Liver (tissue), 9 donors: ENCODE results near the gene SV2B. TPM values are rescaled to one million over a fixed set of nuclear protein-coding genes. Genes with fewer than 3 reads are reported as not detected.

ENCODE experiments used
- DNase-seq: peaks from one replicate; pipeline ENCODE4 v3.0.0-alpha.2; 2017; ENCODE audit warnings: low spot score
- H3K27ac ChIP-seq, 2 donors: one replicate each; pipeline ENCODE4 v1.7.0; 2013; ENCODE audit warnings: inconsistent platforms in 2 of 2, low read length in 2 of 2, control low read depth in 1 of 2, low read depth in 1 of 2, mild to moderate bottlenecking in 1 of 2
- H3K27me3 ChIP-seq, 4 donors: one replicate each; pipeline versions ENCODE4 v1.6.1 to v1.7.0; 2013; ENCODE audit warnings: low read length in 3 of 4, inconsistent platforms in 1 of 4, mild to moderate bottlenecking in 1 of 4, moderate library complexity in 1 of 4; ENCODE audit not compliant: control insufficient read depth in 4 of 4, insufficient read depth in 4 of 4
- H3K36me3 ChIP-seq, 4 donors: one replicate each; pipeline versions ENCODE4 v1.6.1 to v1.7.0; 2013; ENCODE audit warnings: low read length in 3 of 4, mild to moderate bottlenecking in 3 of 4, low read depth in 1 of 4, moderate library complexity in 1 of 4; ENCODE audit not compliant: control insufficient read depth in 4 of 4, insufficient read depth in 3 of 4
- H3K4me1 ChIP-seq, 4 donors: one replicate each; pipeline versions ENCODE4 v1.6.1 to v1.7.0; 2013; ENCODE audit warnings: low read length in 3 of 4, mild to moderate bottlenecking in 3 of 4, moderate library complexity in 1 of 4; ENCODE audit not compliant: control insufficient read depth in 4 of 4, insufficient read depth in 4 of 4
- H3K4me3 ChIP-seq, 3 donors: one replicate each; pipeline versions ENCODE4 v1.6.1 to v1.7.0; 2013; ENCODE audit warnings: low read length in 3 of 3, control low read depth in 1 of 3, low read depth in 1 of 3, mild to moderate bottlenecking in 1 of 3
- H3K9ac ChIP-seq, 2 donors: one replicate each; pipeline ENCODE4 v1.7.0; 2013; ENCODE audit warnings: low read length in 2 of 2, mild to moderate bottlenecking in 2 of 2, moderate library complexity in 2 of 2, control low read depth in 1 of 2, low read depth in 1 of 2
- H3K9me3 ChIP-seq, 4 donors: one replicate each; pipeline versions ENCODE4 v1.6.1 to v1.7.0; 2013; ENCODE audit warnings: low read length in 3 of 4; ENCODE audit not compliant: control insufficient read depth in 4 of 4
- CTCF ChIP-seq: fragments of 150-350 bp; IDR thresholded peaks from 2 replicates; pipeline ENCODE4 v1.5.1; 2017; ENCODE audit warnings: improper control_type of control experiment, low read depth, low read length; ENCODE audit not compliant: missing input control
- FOXA2 ChIP-seq: IDR thresholded peaks from 2 replicates; pipeline ENCODE4 v1.6.1; 2016; ENCODE audit warnings: antibody characterized with exemption
- HNF4G ChIP-seq: IDR thresholded peaks from 2 replicates; pipeline ENCODE4 v1.6.1; 2016; ENCODE audit warnings: antibody characterized with exemption
- MAX ChIP-seq: IDR thresholded peaks from 2 replicates; pipeline ENCODE4 v1.6.1; 2016; ENCODE audit warnings: antibody characterized with exemption
- NR2F2 ChIP-seq: IDR thresholded peaks from 2 replicates; pipeline ENCODE4 v1.6.1; 2016; ENCODE audit warnings: antibody characterized with exemption
- RAD21 ChIP-seq, 2 donors: IDR thresholded peaks; 2 replicates each; pipeline ENCODE4 v1.6.1; 2016; ENCODE audit warnings: antibody characterized with exemption in 2 of 2, mild to moderate bottlenecking in 2 of 2
- REST ChIP-seq: IDR thresholded peaks from 2 replicates; pipeline ENCODE4 v1.6.1; 2016; ENCODE audit warnings: antibody characterized with exemption, mild to moderate bottlenecking
- WGBS: extraction: QIAGEN DNeasy Blood & Tissue Kit; methylation state at CpG from one replicate; pipeline ENCODE4 v1.1.7; 2013; 5-methylcytosine and 5-hydroxymethylcytosine counted together
- polyA plus RNA-seq, 2 donors: library from polyadenylated mRNA; stranded (reverse) in 1 of 2; unstranded in 1 of 2; fragments of 200-250 nt in 1 of 2; fragments of >200 nt in 1 of 2; fragmentation: Nextera tagmentation in 1 of 2; extraction: Ambion mirVana in 1 of 2; gene quantifications; one replicate each; pipeline versions ENCODE4 v1.2.1 to v1.2.3, GENCODE V29; 2013 to 2015
- total RNA-seq, 2 donors: library from RNA; depleted of rRNA; stranded (reverse); fragments of >200 nt; gene quantifications; one replicate each; pipeline ENCODE4 v1.2.3, GENCODE V29; 2014
- donor health status: healthy.
- donor health status: healthy.
- donor health status: healthy.
- donor health status: healthy.
- donor health status: healthy.

The SV2B gene
- total and polyA plus RNA-seq, 4 donors, result 0.08 to 0.16 (median 0.09) TPM; not detected in 1

- Histone ChIP-seq H3K4me1 (no peaks in the 10 kb centered on the region), H3K4me3 (no peak overlapping the region), H3K36me3 (no peaks in the 10 kb centered on the region), H3K27ac (no peak overlapping the region), H3K9ac (no peak overlapping the region), H3K27me3 (peaks cover 0 to 9% (median 3%) of the 10 kb centered on the region in 4 donors), H3K9me3 (no peaks in the 10 kb centered on the region)
- DNase-seq, result peak; percentile 44
- no peak for TF ChIP-seq REST
- TF ChIP-seq CTCF, result peak; percentile 76
- peak; percentile 96 to 98 for TF ChIP-seq RAD21 (IDR thresholded peaks at IDR 0.05)
- 26% methylated on average over 11 of the region's 11 CpGs for WGBS
Observed at GRCh38 chr15:91055548-91056331, 44.3 kb upstream of the SV2B start.

GRCh38 chr15:91061230-91061629 is 38.8 kb upstream of the SV2B start:
- Histone ChIP-seq H3K4me3 (no peak overlapping the region), H3K9ac (no peak overlapping the region), H3K36me3 (no peaks in the 10 kb centered on the region), H3K27ac (no peak overlapping the region), H3K9me3 (no peaks in the 10 kb centered on the region), H3K27me3 (peaks cover 0 to 6% (median 0%) of the 10 kb centered on the region in 4 donors), H3K4me1 (no peaks in the 10 kb centered on the region)
- 87% methylated on average over 2 of the region's 2 CpGs for WGBS
- TF ChIP-seq REST, result no peak
- TF ChIP-seq MAX, result no peak
- TF ChIP-seq FOXA2, result no peak
- no peak for TF ChIP-seq RAD21 (IDR thresholded peaks at IDR 0.05)
- no peak for TF ChIP-seq NR2F2
- no peak for TF ChIP-seq HNF4G
- DNase-seq, result no peak
